ENCODE measurements around the gene ZBTB48.

GRCh38 chr1:6622396-6623152, 42.8 kb downstream of the ZBTB48 start:
- no peak for TF ChIP-seq ZNF274 (IDR thresholded peaks at IDR 0.05; ENCODE audit: low read depth, low read length)
- TF ChIP-seq YY1 (IDR thresholded peaks at IDR 0.05; ENCODE audit: insufficient read depth, insufficient read length): no peak
